Gastrocnemius medialis (tissue), 4 donors: ENCODE data around the gene VSIR. TPM values are rescaled to one million over a fixed set of nuclear protein-coding genes. Genes with fewer than 3 reads are reported as not detected.
A peak's percentile ranks its signal among the peaks of the same experiment; 100 is the strongest.

Source experiments
- ATAC-seq, 2 donors: fragments of 150-250 bp; one replicate each; pipeline ENCODE4 v1.9.1; 2016
- DNase-seq, 2 donors: peaks; one replicate each; pipeline ENCODE4 v3.0.0-alpha.2; 2019
- H3K27ac ChIP-seq, 4 donors: fragments of 200-600 bp; sonication (generic); 1 replicate in 1 of 4; 2 replicates in 3 of 4; pipeline ENCODE4 v1.5.1; 2016 to 2018; ENCODE audit warnings: mild to moderate bottlenecking in 2 of 4, moderate library complexity in 1 of 4
- H3K27me3 ChIP-seq, 3 donors: fragments of 200-600 bp; sonication (generic) in 2 of 3; 1 replicate in 1 of 3; 2 replicates in 2 of 3; pipeline versions ENCODE4 v1.5.1 to v1.6.0; 2016 to 2019; ENCODE audit warnings: mild to moderate bottlenecking in 1 of 3, moderate library complexity in 1 of 3
- H3K36me3 ChIP-seq, 2 donors: fragments of 200-600 bp; sonication (generic) in 1 of 2; one replicate each; pipeline ENCODE4 v1.5.1; 2017 to 2018
- H3K4me1 ChIP-seq, 2 donors: fragments of 200-600 bp; sonication (generic) in 1 of 2; one replicate each; pipeline ENCODE4 v1.5.1; 2016 to 2017; ENCODE audit warnings: mild to moderate bottlenecking in 2 of 2
- H3K4me3 ChIP-seq, 4 donors: fragments of 200-600 bp; sonication (generic) in 3 of 4; 1 replicate in 1 of 4; 2 replicates in 3 of 4; pipeline ENCODE4 v1.5.1; 2016 to 2019; ENCODE audit warnings: mild to moderate bottlenecking in 2 of 4
- H3K9me3 ChIP-seq, 3 donors: fragments of 200-600 bp; sonication (generic) in 2 of 3; 1 replicate in 1 of 3; 2 replicates in 2 of 3; pipeline ENCODE4 v1.5.1; 2016 to 2019
- POLR2A ChIP-seq, 2 donors: fragments of 450-650 bp; IDR thresholded peaks; one replicate each; pipeline ENCODE4 v1.6.1; 2017; ENCODE audit warnings: antibody characterized with exemption in 2 of 2, mild to moderate bottlenecking in 2 of 2, moderate library complexity in 2 of 2
- in situ Hi-C, 4 donors: fragments of 200-750 bp; cut with MboI; loops; one replicate each; pipeline versions ENCODE4 v1.15.0 to v1.8.0; 2017; ENCODE audit warnings: low sequenced_read_pairs in 4 of 4
- intact Hi-C: fragments of 100-400 bp; cut with DNase I; formaldehyde crosslinking; loops from one replicate; pipeline ENCODE4 v1.15.1; 2023; ENCODE audit warnings: low total_unique reads
- total RNA-seq, 4 donors: library from RNA; depleted of rRNA; stranded (reverse); fragments of >200 nt; gene quantifications; one replicate each; pipeline versions ENCODE4 v1.1.0 to v1.2.3, GENCODE V29; 2016
- TF ChIP-seq, protein P1 (sequence below), 5 experiments: fragments of 450-650 bp in 3 of 5; fragments of 200-600 bp in 2 of 5; sonication (generic) in 2 of 5; IDR thresholded peaks in 4 of 5; conservative IDR thresholded peaks in 1 of 5; 1 replicate in 4 of 5; 2 replicates in 1 of 5; pipeline ENCODE4 v1.5.1; 2016 to 2019; ENCODE audit warnings: antibody characterized with exemption in 5 of 5, mild to moderate bottlenecking in 3 of 5, moderate library complexity in 3 of 5

VSIR gene
- total RNA-seq, 4 donors from 2014 or later = 7.9 to 20.7 (median 16.9) TPM

DNA sequence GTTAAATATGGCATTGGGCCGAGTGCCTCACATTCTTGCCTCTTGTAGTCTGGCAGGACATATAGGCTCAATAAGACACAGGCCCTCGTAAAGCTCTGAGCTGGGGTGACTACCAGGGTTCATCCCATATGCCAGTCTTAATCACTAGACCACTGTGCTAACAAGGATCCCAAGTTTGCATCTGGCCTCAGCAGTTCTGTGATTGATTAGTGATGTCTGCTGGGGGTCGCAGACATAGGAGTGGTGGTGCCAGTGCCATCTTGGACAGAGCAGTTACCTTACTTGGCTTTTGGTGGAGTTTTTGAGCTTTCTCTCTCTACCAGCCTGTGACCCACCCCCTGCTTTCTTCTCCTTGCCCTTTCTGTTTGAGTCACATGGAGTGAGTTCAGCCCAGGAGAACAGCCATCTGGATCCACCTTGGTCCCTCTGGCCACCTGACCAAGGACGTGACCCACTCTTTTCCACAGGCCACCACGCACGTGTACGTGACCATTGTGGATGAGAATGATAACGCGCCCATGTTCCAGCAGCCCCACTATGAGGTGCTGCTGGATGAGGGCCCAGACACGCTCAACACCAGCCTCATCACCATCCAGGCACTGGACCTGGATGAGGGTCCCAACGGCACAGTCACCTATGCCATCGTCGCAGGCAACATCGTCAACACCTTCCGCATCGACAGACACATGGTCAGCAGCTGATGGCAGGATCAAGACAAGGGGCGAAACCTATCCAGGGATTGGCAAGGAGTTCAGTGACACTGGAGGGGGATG, 4.1 kb upstream of the VSIR start:
- intact Hi-C loops = no loop called here
- in situ Hi-C loops = no loop called here
- ATAC-seq (no peak), DNase-seq (no peak)
- TF ChIP-seq, protein P1, sequence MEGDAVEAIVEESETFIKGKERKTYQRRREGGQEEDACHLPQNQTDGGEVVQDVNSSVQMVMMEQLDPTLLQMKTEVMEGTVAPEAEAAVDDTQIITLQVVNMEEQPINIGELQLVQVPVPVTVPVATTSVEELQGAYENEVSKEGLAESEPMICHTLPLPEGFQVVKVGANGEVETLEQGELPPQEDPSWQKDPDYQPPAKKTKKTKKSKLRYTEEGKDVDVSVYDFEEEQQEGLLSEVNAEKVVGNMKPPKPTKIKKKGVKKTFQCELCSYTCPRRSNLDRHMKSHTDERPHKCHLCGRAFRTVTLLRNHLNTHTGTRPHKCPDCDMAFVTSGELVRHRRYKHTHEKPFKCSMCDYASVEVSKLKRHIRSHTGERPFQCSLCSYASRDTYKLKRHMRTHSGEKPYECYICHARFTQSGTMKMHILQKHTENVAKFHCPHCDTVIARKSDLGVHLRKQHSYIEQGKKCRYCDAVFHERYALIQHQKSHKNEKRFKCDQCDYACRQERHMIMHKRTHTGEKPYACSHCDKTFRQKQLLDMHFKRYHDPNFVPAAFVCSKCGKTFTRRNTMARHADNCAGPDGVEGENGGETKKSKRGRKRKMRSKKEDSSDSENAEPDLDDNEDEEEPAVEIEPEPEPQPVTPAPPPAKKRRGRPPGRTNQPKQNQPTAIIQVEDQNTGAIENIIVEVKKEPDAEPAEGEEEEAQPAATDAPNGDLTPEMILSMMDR (IDR thresholded peaks at IDR 0.05 in 4 of 5, conservative IDR thresholded peaks at IDR 0.05 in 1 of 5) = no peak
- no peaks in the 10 kb centered on the region for H3K9me3 ChIP-seq
- no peaks in the 10 kb centered on the region for H3K36me3 ChIP-seq
- H3K27me3 ChIP-seq = no peaks in the 10 kb centered on the region
- H3K27ac ChIP-seq = no peak overlapping the region
- H3K4me3 ChIP-seq = no peak overlapping the region
- peaks cover 24 to 32% of the 10 kb centered on the region in 2 donors for H3K4me1 ChIP-seq

DNA sequence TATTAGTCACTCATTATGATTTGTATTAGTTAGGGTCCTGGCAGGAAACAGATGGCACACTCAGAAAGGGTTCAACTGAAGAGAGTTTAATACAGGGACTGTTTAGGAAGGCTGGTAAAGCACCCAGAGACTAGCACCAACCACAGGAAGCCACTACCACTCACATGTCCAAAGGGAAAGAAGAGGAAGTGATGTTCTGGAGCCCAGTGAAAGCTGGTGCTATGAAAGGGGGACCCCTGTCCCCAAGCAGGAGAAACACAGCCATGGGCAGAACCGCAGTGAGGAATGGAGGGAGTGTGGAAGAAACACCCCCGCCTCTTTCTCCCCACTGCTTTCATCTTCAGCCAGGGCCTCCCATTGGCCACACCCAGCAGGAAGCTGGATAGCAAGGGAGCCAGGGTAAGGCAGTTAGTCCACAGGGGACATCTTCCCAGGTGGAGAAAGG, 3.2 kb upstream of the VSIR start:
- Histone ChIP-seq H3K4me1 (peaks cover 33 to 41% of the 10 kb centered on the region in 2 donors), H3K36me3 (no peaks in the 10 kb centered on the region), H3K27ac (no peak overlapping the region), H3K27me3 (no peaks in the 10 kb centered on the region), H3K4me3 (no peak overlapping the region), H3K9me3 (no peaks in the 10 kb centered on the region)
- intact Hi-C loops (no loop called here), in situ Hi-C loops (no loop called here)
- no peak for TF ChIP-seq POLR2A (IDR thresholded peaks at IDR 0.05)
- TF ChIP-seq, protein P1 (IDR thresholded peaks at IDR 0.05 in 4 of 5, conservative IDR thresholded peaks at IDR 0.05 in 1 of 5) = no peak
- DNase-seq (no peak), ATAC-seq (no peak)

DNA sequence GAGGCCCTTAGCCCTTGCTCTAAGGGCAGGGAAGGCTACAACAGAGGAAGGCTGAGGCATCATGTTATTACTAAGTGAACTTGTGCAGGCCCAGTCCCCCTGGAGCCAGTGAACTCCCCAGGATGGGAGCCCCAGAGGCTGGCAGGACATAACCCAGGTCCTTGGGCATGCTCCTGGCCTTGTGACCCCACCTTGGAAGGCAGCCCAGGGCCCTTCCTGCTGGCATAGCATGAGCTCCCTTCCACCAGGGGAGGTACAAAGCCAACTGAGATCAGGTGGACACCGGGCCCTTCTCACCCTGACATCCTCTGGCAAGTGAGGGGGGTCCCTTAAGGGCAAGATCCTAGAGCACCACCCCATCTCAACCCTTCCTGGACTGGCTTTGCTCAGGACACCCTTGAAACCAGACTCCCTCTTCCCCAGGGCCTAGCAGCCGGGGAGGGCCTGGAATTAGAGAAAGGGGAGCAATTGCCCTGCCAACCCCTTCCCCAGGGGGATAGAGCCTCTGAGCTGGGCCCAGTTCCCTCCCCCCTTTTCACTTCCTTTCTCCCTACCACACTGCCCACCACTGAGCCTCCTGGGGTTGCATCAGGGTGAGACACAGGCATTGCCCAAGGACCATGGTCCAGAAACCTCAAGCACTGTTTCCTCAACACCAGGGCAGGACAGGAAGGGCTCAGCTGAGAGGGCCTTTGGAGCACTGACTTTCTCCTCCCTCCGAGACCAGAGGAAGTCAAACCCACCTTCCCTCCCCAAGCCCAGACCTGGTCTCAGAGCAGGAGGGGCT, 1.8 kb upstream of the VSIR start:
- peak overlapping the region in 1 of 4 donors; percentile 87 for H3K27ac ChIP-seq
- peaks cover 45 to 55% of the 10 kb centered on the region in 2 donors for H3K4me1 ChIP-seq
- intact Hi-C loops = loop anchor here (5.0 kb wide), 3 partner anchors 163 to 458 kb away; partner anchors contain the start of gene SLC29A3
- no peaks in the 10 kb centered on the region for H3K36me3 ChIP-seq
- DNase-seq (peak in 1 of 2 donors; percentile 34), ATAC-seq (no peak)
- H3K4me3 ChIP-seq = no peak overlapping the region
- in situ Hi-C loops = no loop called here
- H3K9me3 ChIP-seq = no peaks in the 10 kb centered on the region
- TF ChIP-seq, protein P1 (IDR thresholded peaks at IDR 0.05 in 4 of 5, conservative IDR thresholded peaks at IDR 0.05 in 1 of 5) = no peak
- no peak for TF ChIP-seq POLR2A (IDR thresholded peaks at IDR 0.05)
- no peaks in the 10 kb centered on the region for H3K27me3 ChIP-seq

DNA sequence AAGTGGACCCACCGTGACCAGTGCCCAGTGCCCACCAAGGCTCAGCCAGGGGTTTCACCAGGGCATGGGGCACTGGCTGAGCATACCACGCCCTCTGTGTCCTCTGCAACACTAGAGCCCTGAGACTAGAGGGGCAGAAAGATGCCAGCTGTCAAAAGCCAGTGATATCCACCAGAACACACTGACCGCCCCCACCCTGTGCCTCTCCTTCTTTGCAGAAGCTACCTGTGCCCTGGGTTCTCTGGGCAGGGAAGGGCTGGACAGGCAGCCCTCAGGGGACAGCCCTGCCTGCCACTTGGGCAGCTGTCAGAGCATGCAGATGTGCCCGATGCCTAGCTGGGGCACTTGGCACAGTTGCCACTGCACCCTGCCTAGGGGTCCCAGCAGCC, 494 bp downstream of the VSIR start:
- H3K4me1 ChIP-seq = peaks cover 56 to 76% of the 10 kb centered on the region in 2 donors
- intact Hi-C loops = loop anchor here (2.0 to 5.0 kb wide), 6 partner anchors 16 to 456 kb away; partner anchors contain the start of gene SLC29A3
- no peaks in the 10 kb centered on the region for H3K27me3 ChIP-seq
- no peak for TF ChIP-seq POLR2A (IDR thresholded peaks at IDR 0.05)
- TF ChIP-seq, protein P1 (IDR thresholded peaks at IDR 0.05 in 4 of 5, conservative IDR thresholded peaks at IDR 0.05 in 1 of 5) = no peak
- ATAC-seq (peak in 1 of 2 donors; percentile 3), DNase-seq (no peak)
- peak overlapping the region; percentile 77 to 91 (median 86) for H3K27ac ChIP-seq
- no peaks in the 10 kb centered on the region for H3K9me3 ChIP-seq
- in situ Hi-C loops = no loop called here
- no peaks in the 10 kb centered on the region for H3K36me3 ChIP-seq
- H3K4me3 ChIP-seq = peak overlapping the region; percentile 61 to 81 (median 69)
